SJCRH30 (cell line): ENCODE data around the gene CANT1. TPM values are rescaled to one million over a fixed set of nuclear protein-coding genes. Genes with fewer than 3 reads are reported as not detected.
A peak's percentile ranks its signal among the peaks of the same experiment; 100 is the strongest.

Experiments used
- DNase-seq, 2 experiments: peaks; one replicate each; pipeline ENCODE4 v3.0.0-alpha.2; 2015 to 2020
- H3K27ac ChIP-seq: fragments of 250-450 bp; sonication (Bioruptor Pico); 2 replicates; pipeline ENCODE4 v1.5.1; 2020; ENCODE audit warnings: mild to moderate bottlenecking, moderate library complexity
- H3K27me3 ChIP-seq: fragments of 250-450 bp; sonication (Bioruptor Pico); 2 replicates; pipeline ENCODE4 v1.5.1; 2020; ENCODE audit warnings: mild to moderate bottlenecking, moderate library complexity
- H3K36me3 ChIP-seq: fragments of 250-450 bp; sonication (Bioruptor Pico); 2 replicates; pipeline ENCODE4 v1.5.1; 2020; ENCODE audit warnings: mild to moderate bottlenecking, moderate library complexity
- H3K4me1 ChIP-seq: fragments of 250-450 bp; sonication (Bioruptor Pico); 2 replicates; pipeline ENCODE4 v1.5.1; 2020; ENCODE audit warnings: mild to moderate bottlenecking, moderate library complexity
- H3K4me3 ChIP-seq: fragments of 250-450 bp; sonication (Bioruptor Pico); 2 replicates; pipeline ENCODE4 v1.5.1; 2020; ENCODE audit warnings: mild to moderate bottlenecking, moderate library complexity
- H3K9me3 ChIP-seq: fragments of 250-450 bp; sonication (Bioruptor Pico); replicated peaks from 2 replicates; pipeline ENCODE4 v1.5.1; 2020; ENCODE audit warnings: mild to moderate bottlenecking, moderate library complexity
- total RNA-seq: library from RNA; depleted of rRNA; stranded (reverse); fragments of >200 nt; shearing (Covaris generic); gene quantifications from 2 replicates; pipeline ENCODE4 v1.2.3, GENCODE V29; 2014

CANT1 gene
- total RNA-seq, 1 experiment from 2014 or later, result 98.6 TPM

DNA sequence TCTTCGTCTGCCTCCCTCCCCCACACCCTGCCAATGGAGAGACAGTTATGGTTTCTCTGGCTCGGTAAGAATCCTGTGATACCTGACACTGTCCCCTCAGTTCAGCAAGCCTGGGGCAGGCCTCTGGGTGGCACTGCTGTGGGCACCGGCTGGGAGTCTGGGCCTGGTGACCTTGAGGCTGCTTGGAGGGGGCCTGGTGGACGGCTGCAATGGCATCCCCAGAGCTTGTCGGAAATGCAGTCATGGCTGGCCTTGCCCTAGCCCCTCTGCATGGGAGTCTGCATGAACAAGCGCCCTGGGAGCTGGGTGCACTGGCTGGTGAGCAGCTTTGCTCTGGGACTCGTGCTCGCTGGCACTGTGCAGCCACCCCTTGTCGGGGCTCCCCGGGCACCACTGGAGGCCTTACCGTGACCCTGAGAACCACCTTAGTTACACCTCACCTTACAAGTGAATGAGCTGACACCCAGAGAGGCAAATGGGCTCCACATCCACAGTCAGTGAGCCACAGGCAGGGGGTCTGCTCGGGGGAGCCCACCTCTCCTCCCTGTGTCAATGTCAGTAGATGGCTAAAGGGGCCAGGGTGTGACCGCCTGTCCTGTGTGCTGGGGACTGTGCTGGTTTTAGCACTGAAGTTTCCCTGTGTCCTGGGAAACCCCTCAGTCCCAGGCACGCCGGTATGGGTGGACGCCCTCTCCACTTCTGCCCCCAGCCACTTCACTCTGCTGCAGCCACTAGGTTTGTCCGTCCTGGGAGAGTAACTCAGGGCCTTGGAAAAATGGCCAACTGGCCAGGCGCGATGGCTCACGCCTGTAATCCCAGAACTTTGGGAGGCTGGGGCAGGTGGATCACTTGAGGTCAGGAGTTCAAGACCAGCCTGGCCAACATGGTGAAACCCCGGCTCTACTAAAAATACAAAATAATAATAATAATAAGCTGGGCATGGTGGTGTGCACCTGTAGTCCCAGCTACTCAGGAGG is 31.3 kb downstream of the CANT1 start:
- Histone ChIP-seq H3K4me1 (peaks cover 45% of the 10 kb centered on the region), H3K27me3 (no peaks in the 10 kb centered on the region), H3K27ac (no peak overlapping the region), H3K4me3 (no peak overlapping the region), H3K9me3 (no peaks in the 10 kb centered on the region), H3K36me3 (no peaks in the 10 kb centered on the region)
- DNase-seq, result no peak

DNA sequence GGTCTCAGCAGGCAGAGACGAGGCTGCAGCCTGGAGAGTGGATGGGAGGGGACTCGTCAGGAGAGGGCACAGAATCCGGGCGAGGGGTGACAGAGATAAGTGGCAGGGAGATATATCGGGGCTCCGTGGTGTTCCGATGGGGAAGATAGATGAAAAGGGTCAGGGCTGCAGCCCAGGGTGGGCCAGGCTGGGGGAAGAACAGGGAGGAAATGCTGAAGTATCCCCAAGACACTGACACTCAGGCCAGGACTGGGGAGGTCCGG is 32.0 kb downstream of the CANT1 start:
- Histone ChIP-seq H3K27me3 (no peaks in the 10 kb centered on the region), H3K27ac (no peak overlapping the region), H3K4me3 (no peak overlapping the region), H3K9me3 (no peaks in the 10 kb centered on the region), H3K36me3 (no peaks in the 10 kb centered on the region), H3K4me1 (peaks cover 48% of the 10 kb centered on the region)
- DNase-seq, result no peak

DNA sequence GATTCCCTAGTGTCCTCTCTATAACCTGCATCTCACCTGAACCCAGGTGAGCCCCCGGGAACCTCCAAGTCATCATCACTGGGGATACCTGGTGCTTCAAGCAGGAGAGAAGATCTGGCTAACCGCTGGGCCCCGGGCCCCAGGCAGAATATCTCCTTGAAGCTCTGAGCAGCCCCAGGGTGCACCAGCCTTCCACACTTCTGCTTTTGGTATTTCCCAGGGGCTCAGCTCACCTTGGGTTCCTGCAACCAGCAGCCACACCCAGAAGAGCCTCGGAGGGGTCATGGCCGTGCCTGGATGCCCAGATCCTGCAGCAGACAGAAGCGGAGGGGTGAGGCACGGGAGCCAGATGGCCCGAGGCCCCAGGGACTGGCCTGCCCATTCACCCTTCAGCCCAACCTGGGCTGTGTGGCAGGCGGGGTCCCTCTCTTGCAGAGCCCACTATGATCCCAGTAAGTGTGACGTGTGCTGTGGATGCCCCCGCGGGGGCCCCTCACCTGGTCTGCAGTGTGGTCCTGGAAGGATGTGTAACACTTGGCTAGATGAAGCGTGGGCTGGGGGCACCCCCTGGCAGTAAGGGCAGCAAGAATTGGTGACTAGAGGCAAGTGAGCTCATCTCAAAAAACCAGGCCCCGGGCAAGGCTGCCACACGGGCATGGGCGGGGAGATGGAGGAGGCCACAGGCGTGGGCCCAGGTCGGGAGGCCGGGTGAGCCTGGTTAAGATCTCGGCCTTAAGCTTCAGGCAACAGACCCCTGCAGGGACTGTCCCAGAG is 32.5 kb downstream of the CANT1 start:
- Histone ChIP-seq H3K27me3 (no peaks in the 10 kb centered on the region), H3K4me1 (peaks cover 48% of the 10 kb centered on the region), H3K9me3 (no peaks in the 10 kb centered on the region), H3K27ac (no peak overlapping the region), H3K4me3 (no peak overlapping the region), H3K36me3 (no peaks in the 10 kb centered on the region)
- no peak for DNase-seq

DNA sequence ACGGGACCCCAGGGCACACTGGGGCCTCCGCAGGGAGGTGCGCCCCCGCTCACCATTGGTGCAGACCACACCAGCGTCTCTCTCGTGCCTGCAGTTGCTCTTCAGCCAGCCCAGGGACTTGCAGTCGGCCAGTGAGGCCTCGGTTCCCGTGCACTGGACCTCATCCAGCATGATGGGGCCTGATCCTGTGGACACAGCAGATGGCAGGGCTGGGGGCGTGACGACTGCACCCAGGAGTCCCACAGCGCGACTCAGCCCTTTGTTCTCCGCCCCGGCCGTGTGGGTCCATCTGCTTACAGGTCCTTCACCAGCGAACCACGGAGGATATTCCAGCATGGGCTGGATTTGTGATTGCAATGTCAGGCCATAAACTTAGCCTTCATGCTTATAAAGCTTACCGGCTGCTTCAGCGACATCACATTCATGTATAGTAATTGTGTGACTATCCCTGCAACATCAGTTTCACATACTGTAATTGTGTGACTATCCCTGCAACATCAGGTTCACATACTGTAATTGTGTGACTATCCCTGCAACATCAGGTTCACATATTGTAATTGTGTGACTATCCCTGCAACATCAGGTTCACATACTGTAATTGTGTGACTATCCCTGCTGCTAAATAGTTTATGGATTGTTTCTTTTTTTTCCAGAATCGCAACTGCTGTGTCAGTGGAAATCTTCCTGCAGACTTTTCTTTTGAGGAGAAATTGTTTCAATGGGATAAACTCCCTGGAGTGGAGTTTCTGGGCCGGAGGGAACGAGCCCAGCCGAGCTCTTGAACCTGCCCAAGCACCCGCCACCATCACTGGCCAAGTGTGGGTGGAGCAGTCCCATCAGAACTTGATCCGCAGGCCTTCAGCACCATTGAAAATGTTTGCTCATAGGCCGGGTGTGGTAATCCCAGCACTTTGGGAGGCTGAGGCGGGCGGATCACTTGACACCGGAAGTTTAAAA is 34.7 kb downstream of the CANT1 start:
- peaks cover 27% of the 10 kb centered on the region for H3K4me1 ChIP-seq
- no peaks in the 10 kb centered on the region for H3K36me3 ChIP-seq
- H3K27ac ChIP-seq, result peak overlapping the region; percentile 11; the same call in 1 of the 2 replicates
- no peaks in the 10 kb centered on the region for H3K27me3 ChIP-seq
- DNase-seq, result peak; percentile 78 to 80
- peak overlapping the region; percentile 16 for H3K4me3 ChIP-seq
- no peaks in the 10 kb centered on the region for H3K9me3 ChIP-seq

- H3K9me3 ChIP-seq, result no peaks in the 10 kb centered on the region
- H3K27ac ChIP-seq, result no peak overlapping the region
- H3K27me3 ChIP-seq, result no peaks in the 10 kb centered on the region
- H3K36me3 ChIP-seq, result no peaks in the 10 kb centered on the region
- H3K4me1 ChIP-seq, result peaks cover 21% of the 10 kb centered on the region
- DNase-seq, result no peak
- no peak overlapping the region for H3K4me3 ChIP-seq
These were observed 35.6 kb downstream of the CANT1 start for GRCh38 chr17:78973792-78974520.

- Histone ChIP-seq H3K9me3 (no peaks in the 10 kb centered on the region), H3K27me3 (no peaks in the 10 kb centered on the region), H3K36me3 (no peaks in the 10 kb centered on the region), H3K27ac (no peak overlapping the region), H3K4me1 (peaks cover 21% of the 10 kb centered on the region), H3K4me3 (no peak overlapping the region)
- DNase-seq, result peak; percentile 56 to 69
These were observed 36.4 kb downstream of the CANT1 start for GRCh38 chr17:78973196-78973595.

DNA sequence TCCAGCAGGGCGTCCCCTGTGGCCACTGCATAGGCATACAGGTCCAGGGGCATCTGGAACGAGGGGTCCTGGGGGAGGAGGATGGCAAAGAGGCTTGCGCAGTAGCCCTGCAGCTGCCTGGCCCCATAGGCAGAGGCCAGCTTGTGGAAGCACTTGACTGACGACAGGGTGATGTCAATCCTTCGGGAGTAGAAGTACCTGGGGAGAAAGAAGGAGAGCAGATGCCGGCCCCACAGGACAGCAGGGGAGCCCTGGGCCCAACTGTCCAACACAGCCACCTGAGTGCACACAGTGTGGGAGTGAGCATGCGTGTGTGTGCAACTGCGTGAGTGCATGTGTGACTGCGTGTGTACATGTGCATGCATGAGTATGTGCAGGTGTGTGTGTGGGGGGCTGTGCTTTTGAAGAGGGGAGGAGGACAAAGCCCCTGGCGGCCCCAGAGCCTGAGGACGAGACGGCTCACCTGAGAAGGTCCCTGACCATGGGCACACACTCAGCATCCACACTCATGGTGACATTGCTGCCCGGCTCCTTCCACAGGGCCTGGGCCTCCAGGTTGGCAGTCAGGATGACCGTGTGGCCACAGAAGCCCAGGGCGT is 37.0 kb downstream of the CANT1 start:
- H3K36me3 ChIP-seq, result no peaks in the 10 kb centered on the region
- DNase-seq, result no peak
- H3K27ac ChIP-seq, result no peak overlapping the region

GRCh38 chr17:78971756-78972506 is 37.6 kb downstream of the CANT1 start:
- H3K4me1 ChIP-seq, result peaks cover 28% of the 10 kb centered on the region
- no peaks in the 10 kb centered on the region for H3K36me3 ChIP-seq
- DNase-seq, result no peak
- H3K27ac ChIP-seq, result no peak overlapping the region
- H3K9me3 ChIP-seq, result no peaks in the 10 kb centered on the region
- H3K4me3 ChIP-seq, result no peak overlapping the region
- no peaks in the 10 kb centered on the region for H3K27me3 ChIP-seq

More for the DNA sequence above, 37.0 kb downstream of the CANT1 start:
- Histone ChIP-seq H3K27me3 (no peaks in the 10 kb centered on the region), H3K4me3 (no peak overlapping the region), H3K9me3 (no peaks in the 10 kb centered on the region), H3K4me1 (peaks cover 21% of the 10 kb centered on the region)

- no peak overlapping the region for H3K4me3 ChIP-seq
- no peaks in the 10 kb centered on the region for H3K27me3 ChIP-seq
- H3K9me3 ChIP-seq, result no peaks in the 10 kb centered on the region
- no peak overlapping the region for H3K27ac ChIP-seq
- no peaks in the 10 kb centered on the region for H3K36me3 ChIP-seq
- peak; percentile 84 to 94 for DNase-seq
- peaks cover 32% of the 10 kb centered on the region for H3K4me1 ChIP-seq
These were observed 38.5 kb downstream of the CANT1 start for GRCh38 chr17:78970834-78971755.

- Histone ChIP-seq H3K9me3 (no peaks in the 10 kb centered on the region), H3K4me3 (no peak overlapping the region), H3K27me3 (no peaks in the 10 kb centered on the region), H3K4me1 (peaks cover 27% of the 10 kb centered on the region), H3K27ac (no peak overlapping the region), H3K36me3 (no peaks in the 10 kb centered on the region)
- DNase-seq, result no peak
These were observed 39.7 kb downstream of the CANT1 start for GRCh38 chr17:78969865-78970264.

DNA sequence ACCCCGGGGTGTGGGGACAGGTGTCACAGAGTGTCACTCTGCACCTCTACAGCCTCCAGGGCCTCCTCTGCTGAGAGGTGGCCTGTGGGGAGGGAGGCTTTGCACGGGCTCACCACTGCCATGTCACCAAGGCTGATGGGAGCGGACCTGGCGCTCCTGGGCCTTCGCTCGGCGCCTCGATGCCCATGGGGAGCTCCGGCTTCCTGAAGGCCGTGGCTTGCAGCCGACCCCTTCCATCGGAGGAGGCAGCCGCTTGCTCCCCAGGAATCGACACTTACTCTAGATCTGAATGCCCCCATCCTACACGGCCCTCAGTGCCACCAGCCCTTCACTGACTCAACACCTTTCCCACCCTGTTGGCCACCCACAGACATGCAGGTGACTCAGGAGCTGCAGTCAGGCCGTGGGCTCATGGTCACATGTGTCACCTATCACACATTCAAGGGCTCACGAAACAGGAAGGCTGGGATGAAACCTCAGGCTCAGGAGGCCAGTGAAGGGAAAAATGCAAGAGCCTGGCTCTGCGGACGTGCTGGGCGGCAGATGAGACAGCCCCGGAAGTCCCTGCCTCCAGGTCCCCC is 41.7 kb downstream of the CANT1 start:
- Histone ChIP-seq H3K36me3 (no peaks in the 10 kb centered on the region), H3K4me3 (no peak overlapping the region), H3K27ac (no peak overlapping the region), H3K4me1 (peaks cover 11% of the 10 kb centered on the region; the same call in 1 of the 2 replicates), H3K9me3 (no peaks in the 10 kb centered on the region), H3K27me3 (no peaks in the 10 kb centered on the region)
- DNase-seq, result no peak
